OCI-LY1 (cell line): ENCODE results near the gene GNAZ.

Experiments used
- EZH2 ChIP-seq: fragments of 200-600 bp; sonication (generic), shearing (Covaris generic); IDR thresholded peaks from 2 replicates; pipeline ENCODE4 v1.8.0; 2017; ENCODE audit warnings: borderline replicate concordance, mixed run types, mild to moderate bottlenecking, antibody characterized with exemption, low read length, moderate library complexity, mixed read lengths
- TF ChIP-seq, protein P1 (sequence below): fragments of 200-600 bp; sonication (generic), shearing (Covaris generic); IDR thresholded peaks from 2 replicates; pipeline ENCODE4 v1.5.1; 2017; ENCODE audit warnings: mild to moderate bottlenecking, antibody characterized with exemption, low read length, moderate library complexity, mixed read lengths

DNA sequence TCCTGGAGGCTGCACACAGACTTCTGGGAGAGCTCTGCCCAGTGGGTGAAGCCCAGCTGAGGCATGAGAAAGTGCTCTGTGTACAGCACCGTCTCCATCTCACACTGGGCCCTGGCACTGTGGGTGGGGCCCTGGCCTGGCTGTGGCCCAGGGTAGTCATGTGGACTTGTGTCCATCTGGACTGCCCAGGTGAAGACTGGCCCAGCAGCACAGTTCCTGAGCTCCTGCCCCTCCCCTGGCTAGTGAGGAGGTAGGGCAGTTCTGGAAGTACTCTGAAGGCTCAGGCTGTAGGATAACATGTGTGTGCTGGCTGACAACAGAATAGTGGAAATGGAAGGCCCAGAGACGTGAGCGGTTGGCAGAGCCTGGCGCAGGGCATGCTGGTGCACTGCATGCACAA is 36.0 kb downstream of the GNAZ start:
- TF ChIP-seq, protein P1, sequence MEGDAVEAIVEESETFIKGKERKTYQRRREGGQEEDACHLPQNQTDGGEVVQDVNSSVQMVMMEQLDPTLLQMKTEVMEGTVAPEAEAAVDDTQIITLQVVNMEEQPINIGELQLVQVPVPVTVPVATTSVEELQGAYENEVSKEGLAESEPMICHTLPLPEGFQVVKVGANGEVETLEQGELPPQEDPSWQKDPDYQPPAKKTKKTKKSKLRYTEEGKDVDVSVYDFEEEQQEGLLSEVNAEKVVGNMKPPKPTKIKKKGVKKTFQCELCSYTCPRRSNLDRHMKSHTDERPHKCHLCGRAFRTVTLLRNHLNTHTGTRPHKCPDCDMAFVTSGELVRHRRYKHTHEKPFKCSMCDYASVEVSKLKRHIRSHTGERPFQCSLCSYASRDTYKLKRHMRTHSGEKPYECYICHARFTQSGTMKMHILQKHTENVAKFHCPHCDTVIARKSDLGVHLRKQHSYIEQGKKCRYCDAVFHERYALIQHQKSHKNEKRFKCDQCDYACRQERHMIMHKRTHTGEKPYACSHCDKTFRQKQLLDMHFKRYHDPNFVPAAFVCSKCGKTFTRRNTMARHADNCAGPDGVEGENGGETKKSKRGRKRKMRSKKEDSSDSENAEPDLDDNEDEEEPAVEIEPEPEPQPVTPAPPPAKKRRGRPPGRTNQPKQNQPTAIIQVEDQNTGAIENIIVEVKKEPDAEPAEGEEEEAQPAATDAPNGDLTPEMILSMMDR = no peak
- TF ChIP-seq EZH2 = no peak
